Stimulated activated CD8-positive, alpha-beta memory T cell treated with anti-CD3 and anti-CD28 coated beads, Interleukin-7, amount 100 ng/mL, for 24 hours (primary cell): Measurements from ENCODE around the gene MID1IP1.

Experiments used
- DNase-seq: peaks from one replicate; pipeline ENCODE4 v3.0.0-alpha.2; 2020; ENCODE audit warnings: low read depth

MID1IP1 gene, protein sequence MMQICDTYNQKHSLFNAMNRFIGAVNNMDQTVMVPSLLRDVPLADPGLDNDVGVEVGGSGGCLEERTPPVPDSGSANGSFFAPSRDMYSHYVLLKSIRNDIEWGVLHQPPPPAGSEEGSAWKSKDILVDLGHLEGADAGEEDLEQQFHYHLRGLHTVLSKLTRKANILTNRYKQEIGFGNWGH

DNA sequence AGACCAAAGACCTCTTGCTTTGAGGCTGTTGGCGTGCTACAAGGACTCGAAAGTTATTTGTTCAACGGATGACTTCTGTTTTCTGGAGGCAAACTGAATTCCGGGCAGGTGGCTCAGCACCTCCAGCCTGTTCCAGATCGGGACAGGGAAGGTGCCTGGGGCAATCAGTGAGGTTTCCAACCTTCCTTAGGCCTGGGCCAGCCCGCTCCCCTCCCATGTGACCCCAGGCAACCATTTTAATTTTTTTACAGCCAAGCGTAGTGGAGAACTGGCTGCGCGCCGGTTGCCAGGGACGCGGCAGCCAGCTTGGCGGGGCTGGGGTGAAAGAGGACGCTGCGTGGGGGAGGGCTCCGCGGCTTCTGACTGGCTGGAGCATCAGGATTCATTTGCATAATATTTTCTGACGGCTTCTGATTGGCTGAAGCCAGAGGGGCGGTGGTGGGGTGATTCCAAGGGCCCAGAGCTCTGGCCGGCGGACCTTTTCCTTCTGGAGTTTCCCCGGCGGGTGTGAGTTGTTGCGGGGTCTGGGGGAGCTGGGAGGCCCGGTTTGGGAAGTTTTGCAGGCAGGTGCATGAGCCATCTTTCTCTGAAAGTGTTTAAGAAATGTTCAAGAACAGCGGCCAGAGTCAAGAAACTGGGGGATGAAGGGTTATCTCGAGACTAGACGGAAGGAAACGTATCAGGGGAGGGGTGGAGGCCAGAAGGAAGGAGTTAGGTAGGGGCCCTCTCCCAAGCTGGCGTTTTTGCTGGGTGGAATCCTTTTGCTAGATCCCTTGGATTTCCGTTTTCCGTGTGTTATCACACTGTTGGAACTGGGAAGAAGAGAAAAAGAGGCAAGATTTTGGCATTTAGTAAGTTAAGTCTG lies at the start of gene MID1IP1:
MID1IP1 (plus strand) TSS at position 479 of the 865 bp plus-strand sequence. CDS start 3,488 bp downstream, outside the sequence.
- no peak for DNase-seq

DNA sequence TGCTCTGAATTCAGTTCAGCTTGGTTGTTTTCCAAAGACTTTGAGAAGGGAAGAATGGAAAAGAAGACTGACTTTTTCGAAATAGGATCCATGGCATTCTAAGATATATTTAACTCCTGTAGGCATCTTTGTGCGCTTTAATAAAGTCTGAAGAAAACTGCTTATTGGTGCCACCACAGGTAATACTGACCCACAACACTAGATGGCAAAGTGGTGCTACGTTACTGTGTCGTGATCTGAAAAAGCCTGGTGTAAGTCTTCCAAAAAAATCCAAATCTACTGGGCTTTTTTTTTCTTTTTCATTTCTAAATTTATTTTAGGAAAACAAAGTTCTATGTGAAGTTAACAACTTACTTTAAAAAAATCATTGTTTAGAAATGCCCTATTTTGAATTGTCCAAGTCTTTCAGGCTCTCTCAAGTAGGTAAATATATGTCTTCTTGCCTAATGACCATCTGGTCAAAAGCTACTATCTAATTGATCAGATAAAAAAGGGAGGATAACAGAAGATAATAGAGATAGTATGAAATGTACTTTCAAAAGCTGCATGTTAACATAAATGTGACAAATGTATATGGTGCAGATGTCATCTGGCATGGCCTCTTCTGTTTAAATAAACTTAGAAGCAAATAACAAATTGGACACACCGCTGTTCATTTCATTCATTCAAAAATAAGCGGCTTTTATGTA lies 47.0 kb upstream of the MID1IP1 start:
- no peak for DNase-seq

DNA sequence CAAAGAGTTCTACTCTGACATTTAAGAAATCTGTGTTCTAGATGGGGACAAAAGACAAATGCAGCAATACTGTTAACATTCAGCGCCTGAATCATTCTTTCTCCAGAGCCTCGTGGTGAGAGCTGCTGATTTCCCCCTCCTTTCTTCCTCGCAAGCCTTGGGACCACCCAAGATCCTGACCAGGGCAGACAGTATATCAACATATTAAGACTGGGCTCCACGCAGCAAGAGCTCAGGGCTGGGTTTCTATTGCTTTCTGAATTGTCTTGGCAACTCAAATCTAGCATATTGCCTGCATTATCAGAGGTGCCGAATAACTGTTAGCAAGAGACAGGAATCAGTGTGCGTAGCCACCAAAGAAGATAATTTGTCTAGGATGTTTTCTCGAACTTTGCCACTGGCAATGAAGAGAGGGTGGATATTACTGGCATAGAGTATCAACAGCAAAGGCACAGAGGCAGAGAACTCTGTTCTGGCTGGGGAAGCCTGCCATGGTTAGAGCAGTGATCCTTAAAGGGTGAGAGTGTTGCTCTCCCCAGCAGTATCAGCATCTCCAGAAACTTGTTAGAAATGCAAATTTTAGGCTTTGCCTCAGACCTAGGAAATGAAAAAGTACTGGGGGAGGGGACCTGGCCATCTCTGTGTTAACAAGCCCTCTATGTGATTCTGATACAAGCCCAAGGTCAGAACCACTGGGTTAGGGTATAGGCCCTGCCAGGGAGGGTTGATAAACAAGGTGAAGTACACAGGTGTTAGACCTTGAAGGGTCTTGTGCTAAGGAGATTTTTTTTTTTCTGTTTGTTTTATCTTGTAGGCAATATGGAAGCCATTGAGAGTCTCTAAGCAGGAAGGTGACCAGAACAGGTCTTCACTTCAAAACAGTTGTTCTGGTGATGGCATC lies 46.2 kb upstream of the MID1IP1 start:
- no peak for DNase-seq

DNA sequence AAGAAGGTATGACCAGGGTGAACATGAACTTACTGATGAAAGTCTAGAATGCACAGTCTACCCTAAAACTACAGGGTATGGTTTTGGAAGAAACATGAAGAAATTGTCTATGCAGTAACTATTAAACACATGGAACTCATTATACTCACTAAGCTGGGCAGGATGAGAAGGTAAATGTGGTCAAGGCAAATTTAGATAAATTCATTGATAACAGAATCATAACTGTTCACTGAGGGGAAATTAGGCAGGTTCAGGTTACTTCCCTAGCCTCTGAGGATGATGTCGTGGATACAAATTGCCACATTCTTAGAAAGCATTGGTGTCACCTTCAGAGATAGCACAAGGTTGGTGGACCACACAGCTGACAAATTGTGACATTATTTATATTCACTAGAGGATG lies 40.4 kb upstream of the MID1IP1 start:
- DNase-seq: no peak

DNA sequence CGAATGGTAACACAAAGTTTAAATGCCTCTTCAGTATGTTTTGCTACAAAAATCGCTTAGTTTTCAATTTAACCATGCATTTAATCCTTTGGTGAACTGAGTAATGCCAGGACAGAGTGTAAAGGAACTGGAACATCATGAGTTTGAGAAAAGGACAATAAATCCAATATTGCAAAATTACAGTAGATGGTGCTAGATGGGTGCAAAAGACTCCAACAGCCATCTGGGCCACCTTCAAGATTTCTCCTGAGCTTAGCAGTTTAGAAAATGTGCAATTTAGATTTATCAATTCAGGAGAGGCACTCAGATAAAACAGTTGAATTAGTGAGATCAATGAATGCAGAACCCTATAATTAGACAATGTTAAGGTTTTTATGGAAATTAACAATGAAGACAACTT lies 33.2 kb upstream of the MID1IP1 start:
- no peak for DNase-seq

DNA sequence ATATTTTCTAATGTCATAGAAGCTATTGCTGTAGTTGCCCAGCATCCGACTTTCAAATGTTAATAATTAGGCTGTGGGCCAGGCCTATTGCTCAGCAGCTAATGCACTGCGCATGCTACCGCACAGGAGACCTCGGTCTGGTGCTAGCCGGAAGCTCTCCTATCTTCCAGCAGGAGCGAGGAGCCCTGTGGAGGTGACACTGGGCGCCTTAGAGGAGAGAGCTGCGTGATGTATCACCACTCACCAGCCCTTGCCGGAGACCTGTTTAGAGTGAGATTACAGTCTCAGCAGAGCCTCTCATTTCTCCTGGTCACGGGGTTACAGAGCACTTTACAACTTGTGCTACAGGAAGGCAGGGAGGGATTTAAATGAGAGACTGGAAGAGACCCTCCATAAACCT lies 31.1 kb upstream of the MID1IP1 start:
- DNase-seq: no peak

DNA sequence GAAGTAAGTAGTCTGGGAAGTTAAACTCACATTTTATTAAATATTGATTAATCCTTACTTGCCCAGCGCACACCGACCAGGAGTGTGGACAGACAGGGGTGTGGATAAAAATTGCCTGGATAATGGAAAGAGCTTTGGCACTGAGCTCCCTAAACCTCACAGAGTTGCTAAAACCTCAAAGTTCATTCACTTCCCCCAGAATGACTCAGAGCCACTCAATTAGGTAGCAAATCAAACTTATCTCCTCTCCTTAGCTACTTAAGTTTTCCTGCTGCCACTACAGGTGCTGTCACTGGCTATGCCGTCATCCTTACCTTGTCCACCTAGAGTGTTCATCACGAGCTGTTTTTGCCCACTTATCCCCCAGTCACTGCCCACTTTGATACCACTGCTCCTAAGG lies 27.0 kb upstream of the MID1IP1 start:
- DNase-seq: no peak

DNA sequence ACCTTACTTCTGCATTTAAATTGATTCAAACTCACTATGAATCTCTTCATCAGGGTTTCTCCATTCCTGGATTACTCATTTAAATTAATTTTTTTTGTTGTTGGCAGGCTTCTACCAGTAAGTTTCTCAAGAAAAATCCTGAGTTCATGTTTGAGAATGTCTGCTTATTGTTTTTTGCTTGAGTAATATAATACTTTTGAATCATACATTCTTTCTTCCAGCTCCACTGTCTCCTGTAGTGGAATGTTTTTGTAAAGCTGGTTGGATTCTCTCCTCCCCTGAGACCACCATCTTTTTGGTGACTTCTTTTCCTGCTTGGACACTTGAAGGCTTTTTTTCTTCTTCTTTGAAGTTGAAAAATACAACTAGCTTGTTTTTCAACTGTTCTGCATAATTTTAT lies 4.3 kb upstream of the MID1IP1 start:
- DNase-seq: no peak

DNA sequence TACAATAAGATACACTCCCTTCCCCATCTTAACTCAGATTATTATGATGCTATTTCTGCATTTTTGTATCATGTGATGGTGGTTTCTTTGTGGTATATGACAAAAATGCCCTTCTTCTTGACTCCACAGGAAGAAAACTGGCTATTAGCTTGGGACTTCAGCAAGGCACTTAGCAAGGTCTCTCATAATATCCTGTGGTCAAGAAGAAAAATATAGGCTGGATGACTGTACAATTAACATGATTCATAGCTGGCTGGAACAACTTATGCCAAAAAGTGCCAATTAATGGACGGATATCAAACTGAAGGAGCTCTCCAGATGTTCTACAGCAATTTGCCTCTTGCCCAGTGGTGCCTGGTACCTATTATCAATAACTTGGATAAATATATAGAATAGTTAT lies 2.3 kb upstream of the MID1IP1 start:
- no peak for DNase-seq

DNA sequence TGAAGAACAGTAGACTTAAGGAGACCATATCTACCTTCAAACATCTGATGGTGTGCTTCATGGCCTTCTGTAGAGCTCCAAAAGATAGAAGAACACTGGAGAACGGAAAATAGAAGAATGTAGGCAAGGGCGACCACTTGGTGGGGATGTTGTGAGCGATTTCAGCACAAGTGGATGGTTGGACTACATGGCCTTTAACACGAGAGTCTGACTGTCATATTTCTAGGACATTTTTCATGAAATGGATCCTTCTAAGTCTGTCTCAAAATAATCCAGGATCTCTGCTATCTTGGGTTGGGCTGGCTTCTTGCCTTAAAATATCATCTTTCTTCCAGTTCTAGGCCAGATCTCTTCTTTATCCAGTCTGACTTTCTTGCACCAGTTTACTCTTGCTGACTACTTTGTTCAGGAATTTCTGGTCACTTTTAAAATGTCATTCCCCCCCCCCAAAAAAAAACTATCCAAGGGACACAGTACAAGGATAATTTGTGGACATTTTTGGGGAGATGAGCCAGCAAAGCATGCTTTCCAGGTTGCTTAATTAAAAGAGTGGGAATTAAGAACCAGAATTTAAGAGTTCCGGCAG lies 1.2 kb upstream of the MID1IP1 start:
- DNase-seq: no peak

DNA sequence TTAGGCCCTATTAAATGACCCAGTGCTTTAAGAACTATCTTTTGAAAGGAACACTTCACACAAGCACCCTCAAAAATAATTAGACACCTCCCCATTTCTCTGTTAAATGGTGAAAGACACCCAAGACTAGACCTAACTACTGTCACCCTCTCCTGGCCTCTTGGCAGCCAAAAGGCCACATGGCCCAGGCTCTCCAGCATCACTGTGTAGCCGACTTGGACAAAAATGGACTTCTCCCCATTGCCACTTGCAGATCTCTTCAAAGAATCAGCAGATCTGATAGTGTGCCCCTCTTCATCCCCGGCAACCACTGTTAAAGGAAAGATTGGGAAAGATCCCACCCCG lies 2.0 kb downstream of the MID1IP1 start:
- no peak for DNase-seq

DNA sequence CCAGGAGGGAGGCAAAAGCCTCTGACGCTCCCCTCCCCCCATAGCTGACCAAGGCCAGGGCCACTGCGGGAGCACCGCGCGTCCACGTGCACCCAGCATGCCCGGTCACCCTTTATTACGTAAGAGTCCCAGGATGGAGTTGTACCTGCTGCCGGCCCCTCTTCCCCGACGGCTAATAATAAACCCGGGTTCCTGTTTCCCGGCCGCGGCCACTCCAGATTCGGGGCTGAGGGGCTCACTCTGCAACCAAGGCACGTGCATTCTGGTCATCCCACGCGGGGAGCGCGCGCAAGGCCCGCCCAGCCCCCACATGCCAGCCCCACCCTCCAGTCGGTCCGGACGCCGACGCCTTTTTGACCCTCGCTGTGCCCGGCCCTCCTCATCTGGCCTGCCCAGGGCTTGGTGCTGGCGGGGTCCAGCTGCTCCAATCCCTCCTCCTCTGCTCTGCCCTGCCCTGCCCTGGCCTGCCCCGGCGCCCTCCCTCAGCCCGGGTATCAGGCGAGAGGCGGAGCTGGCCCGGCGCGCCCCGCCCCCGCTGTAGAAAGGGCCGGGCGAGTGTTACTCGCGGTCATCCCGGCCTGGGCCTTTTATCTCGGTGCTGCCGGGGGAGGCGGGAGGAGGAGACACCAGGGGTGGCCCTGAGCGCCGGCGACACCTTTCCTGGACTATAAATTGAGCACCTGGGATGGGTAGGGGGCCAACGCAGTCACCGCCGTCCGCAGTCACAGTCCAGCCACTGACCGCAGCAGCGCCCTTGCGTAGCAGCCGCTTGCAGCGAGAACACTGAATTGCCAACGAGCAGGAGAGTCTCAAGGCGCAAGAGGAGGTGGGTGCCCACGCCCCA lies 2.6 kb downstream of the MID1IP1 start:
- no peak for DNase-seq

DNA sequence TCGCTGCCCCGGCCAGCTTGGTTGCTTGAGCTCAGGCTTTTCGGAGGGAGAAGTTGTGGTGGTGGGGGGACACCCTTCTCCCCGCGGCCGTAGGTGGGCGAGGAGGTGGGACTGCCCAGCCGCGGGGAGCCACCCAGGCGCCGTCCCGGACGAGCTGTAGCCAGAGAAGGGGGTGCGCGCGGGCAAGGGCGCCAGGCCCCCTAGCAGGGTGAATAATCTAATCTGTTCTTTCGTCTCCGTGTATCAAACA lies 3.1 kb downstream of the MID1IP1 start:
- no peak for DNase-seq

DNA sequence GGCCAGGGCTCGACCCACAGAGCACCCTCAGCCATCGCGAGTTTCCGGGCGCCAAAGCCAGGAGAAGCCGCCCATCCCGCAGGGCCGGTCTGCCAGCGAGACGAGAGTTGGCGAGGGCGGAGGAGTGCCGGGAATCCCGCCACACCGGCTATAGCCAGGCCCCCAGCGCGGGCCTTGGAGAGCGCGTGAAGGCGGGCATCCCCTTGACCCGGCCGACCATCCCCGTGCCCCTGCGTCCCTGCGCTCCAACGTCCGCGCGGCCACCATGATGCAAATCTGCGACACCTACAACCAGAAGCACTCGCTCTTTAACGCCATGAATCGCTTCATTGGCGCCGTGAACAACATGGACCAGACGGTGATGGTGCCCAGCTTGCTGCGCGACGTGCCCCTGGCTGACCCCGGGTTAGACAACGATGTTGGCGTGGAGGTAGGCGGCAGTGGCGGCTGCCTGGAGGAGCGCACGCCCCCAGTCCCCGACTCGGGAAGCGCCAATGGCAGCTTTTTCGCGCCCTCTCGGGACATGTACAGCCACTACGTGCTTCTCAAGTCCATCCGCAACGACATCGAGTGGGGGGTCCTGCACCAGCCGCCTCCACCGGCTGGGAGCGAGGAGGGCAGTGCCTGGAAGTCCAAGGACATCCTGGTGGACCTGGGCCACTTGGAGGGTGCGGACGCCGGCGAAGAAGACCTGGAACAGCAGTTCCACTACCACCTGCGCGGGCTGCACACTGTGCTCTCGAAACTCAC lies 3.6 kb downstream of the MID1IP1 start:
- no peak for DNase-seq

DNA sequence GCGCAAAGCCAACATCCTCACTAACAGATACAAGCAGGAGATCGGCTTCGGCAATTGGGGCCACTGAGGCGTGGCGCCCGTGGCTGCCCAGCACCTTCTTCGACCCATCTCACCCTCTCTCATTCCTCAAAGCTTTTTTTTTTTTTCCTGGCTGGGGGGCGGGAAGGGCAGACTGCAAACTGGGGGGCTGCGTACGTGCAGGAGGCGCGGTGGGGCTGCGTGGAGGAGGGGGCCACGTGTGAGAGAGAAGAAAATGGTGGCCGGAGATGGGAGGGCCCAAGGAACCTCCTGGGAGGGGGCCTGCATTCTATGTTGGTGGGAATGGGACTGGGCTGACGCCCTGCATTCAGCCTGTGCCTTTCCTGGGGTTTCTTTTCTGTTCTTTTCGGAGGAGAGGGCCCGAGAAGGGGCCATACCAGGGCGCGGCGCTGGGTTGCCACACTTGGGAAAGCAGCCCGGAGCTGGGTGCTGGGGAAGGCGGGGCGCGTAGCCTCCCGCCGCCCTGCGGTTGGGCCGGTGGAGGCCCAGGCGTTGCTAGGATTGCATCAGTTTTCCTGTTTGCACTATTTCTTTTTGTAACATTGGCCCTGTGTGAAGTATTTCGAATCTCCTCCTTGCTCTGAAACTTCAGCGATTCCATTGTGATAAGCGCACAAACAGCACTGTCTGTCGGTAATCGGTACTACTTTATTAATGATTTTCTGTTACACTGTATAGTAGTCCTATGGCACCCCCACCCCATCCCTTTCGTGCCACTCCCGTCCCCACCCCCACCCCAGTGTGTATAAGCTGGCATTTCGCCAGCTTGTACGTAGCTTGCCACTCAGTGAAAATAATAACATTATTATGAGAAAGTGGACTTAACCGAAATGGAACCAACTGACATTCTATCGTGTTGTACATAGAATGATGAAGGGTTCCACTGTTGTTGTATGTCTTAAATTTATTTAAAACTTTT lies 4.5 kb downstream of the MID1IP1 start:
- DNase-seq: no peak

DNA sequence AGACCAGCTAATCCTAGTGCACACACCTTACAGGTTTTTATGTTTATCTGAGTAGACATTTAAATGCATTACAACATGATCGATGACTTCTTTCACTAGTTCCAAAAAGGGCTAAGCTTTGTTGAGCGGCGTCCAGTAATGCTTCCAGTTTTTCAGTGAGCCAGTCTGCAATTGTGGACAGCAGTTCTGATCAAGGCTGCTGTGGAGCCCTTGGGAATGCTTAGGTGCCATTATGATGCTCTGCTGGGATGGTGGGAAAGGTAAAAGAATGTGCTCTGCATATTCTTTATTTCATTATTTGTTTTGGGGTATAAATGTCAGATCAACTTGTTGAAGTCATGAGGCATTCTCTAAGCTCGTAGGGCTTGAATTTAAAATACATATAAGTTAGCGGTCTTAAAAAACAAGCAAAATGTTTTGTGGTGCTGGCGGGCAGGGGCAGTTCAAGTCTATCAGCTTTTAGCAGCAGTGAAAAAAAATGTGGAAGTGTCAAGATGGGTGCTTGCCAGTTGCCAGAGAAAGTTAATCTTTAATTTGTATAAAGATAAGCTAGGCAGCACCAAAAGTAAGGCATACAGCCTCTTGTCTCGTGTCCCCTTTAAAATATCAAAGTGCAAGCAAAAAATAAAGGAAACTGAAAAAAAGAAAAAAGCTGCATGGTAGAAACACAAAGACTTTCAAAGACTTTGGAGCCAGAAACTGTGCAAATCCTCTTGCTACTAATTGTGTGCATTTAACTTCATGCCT lies 5.8 kb downstream of the MID1IP1 start:
- no peak for DNase-seq

DNA sequence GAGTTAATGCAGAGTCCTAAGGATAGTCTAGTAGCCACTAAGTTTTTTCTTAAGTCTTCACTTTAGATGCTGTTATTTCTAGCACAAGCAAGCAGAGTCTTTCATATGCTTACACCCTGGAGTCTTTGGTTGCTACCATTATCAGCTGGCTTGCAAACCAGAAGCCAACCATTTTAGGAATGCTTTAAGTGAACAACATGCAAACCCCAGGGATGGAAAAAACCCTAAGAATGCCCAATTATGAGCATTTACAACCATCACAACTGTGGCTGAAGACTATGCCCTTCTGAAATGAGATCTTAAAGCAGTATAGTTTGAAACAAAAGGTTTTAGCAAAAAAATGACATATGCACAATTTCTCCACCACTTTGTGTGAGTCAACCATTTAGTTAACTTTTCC lies 6.6 kb downstream of the MID1IP1 start:
- no peak for DNase-seq

DNA sequence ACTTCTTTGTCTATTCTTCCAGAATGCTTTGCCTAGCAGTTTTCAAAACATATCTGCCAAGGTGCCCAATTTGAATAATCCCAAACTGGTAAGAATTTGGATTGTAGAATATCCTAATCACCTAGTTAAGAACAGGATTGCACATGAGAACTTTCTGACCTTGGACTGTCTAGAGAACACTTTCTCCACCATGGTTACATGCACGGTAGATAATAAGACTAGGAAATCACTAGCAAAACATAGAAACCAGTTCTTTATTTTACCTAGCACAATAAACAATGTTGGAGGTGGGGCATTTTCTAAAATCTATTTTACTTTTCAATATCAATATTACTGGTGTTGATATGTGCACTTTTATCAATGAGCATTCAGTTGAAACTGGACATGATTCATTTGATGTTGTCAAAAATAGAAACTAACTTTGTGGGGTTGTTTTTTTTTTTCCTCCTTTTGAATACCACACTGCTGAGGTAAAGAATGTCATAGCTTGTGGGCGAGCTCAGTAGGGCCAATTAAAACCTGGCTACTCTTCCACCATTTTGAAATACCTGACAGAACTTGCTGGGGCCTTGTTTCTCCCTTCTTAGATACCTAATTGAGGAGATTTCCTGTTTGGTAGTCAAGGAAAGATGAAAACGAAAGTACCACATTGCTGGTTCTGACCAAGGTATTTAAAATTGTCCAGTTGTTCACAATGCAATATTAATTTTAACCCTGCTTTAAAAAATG lies 10.4 kb downstream of the MID1IP1 start:
- no peak for DNase-seq
